ENCODE measurements around the gene MSANTD1.

MSANTD1 gene

DNA sequence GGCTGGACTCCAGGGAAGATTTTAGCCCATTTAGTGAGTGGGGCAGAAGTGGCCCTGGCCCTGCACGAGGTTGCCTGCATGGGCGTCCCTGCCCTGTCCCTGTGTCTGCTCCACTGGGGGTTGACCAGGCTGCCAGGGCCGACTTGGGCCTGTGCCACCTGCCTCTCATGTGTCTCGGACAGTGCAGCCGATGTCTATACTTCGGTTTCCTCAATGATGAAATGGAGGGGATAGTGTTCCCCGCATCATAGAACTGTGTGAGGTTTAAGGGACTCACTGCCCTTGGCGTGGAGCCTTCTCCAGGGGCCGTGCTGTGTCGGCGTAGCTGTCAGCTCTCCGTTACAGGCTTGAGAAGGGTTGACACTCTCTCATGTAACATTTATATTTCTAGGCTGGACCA, 27.0 kb upstream of the MSANTD1 start:
- Mint-ChIP-seq H3K27me3 (no peaks in the 10 kb centered on the region), H3K9me3 (no peaks in the 10 kb centered on the region), H3K4me1 (ENCODE audit: low read depth) (peaks cover 66% of the 10 kb centered on the region), H3K36me3 (ENCODE audit: low read depth) (peaks cover 91% of the 10 kb centered on the region), H3K4me3 (no peak overlapping the region), H3K27ac (no peak overlapping the region)
- intact Hi-C loops (cut with micrococcal nuclease) = no loop called here

DNA sequence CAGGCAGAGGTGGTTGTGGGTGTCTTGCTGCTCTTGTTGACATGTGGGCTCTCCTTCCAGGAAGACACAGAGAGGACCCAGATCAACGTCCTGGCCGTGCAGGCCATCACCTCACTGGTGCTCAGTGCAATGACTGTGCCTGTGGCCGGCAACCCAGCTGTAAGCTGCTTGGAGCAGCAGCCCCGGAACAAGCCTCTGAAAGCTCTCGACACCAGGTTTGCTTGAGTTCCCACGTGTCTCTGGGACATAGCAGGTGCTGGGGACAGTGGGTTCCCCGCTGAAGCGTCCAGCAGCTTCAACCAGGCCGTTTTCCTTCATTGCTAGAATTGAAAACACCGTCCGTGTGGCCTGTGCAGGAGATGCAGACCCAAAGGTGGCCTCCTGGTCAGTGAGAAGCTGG, 25.6 kb upstream of the MSANTD1 start:
- Mint-ChIP-seq H3K9me3 (no peaks in the 10 kb centered on the region), H3K27me3 (no peaks in the 10 kb centered on the region), H3K4me3 (no peak overlapping the region), H3K4me1 (ENCODE audit: low read depth) (peaks cover 72% of the 10 kb centered on the region), H3K36me3 (ENCODE audit: low read depth) (peaks cover 86% of the 10 kb centered on the region), H3K27ac (peak overlapping the region; percentile 89)
- intact Hi-C loops (cut with micrococcal nuclease) = no loop called here

DNA sequence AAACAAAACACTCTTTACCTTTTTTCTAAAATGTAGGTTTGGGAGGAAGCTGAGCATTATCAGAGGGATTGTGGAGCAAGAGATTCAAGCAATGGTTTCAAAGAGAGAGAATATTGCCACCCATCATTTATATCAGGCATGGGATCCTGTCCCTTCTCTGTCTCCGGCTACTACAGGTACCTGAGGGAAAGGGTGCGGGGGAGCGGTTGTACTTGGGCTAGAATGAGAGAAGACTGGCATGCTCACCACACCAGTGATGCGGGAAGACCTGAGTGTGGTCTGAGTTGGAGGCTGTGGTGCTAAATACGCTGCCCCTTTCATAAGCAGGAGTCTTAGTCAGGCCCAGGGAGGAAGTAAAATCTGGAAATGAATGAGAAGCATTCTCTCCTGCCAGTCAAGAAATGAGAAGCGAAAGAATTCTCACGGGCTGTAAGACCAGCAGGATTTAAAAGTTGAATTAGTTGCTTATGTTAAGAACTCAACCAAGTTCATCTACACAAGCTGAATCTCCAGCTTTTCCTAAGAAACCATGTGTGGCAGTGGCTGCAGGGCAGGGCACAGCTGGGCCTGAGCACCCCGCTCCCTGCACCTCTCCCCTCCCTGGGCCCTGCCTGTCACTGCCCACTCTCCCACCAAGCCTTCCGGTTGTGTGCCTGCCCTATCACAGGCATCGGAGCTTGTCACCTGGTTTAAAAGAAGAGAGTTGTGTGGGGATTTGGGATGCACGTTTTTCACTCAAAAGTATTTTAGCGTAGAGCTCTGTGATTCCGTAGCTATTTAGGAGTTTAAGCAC, 24.8 kb upstream of the MSANTD1 start:
- Mint-ChIP-seq H3K27me3 (no peaks in the 10 kb centered on the region), H3K4me1 (ENCODE audit: low read depth) (peaks cover 64% of the 10 kb centered on the region), H3K4me3 (peak overlapping the region; percentile 44), H3K36me3 (ENCODE audit: low read depth) (peaks cover 86% of the 10 kb centered on the region), H3K9me3 (no peaks in the 10 kb centered on the region), H3K27ac (peak overlapping the region; percentile 89)
- intact Hi-C loops (cut with micrococcal nuclease) = no loop called here

DNA sequence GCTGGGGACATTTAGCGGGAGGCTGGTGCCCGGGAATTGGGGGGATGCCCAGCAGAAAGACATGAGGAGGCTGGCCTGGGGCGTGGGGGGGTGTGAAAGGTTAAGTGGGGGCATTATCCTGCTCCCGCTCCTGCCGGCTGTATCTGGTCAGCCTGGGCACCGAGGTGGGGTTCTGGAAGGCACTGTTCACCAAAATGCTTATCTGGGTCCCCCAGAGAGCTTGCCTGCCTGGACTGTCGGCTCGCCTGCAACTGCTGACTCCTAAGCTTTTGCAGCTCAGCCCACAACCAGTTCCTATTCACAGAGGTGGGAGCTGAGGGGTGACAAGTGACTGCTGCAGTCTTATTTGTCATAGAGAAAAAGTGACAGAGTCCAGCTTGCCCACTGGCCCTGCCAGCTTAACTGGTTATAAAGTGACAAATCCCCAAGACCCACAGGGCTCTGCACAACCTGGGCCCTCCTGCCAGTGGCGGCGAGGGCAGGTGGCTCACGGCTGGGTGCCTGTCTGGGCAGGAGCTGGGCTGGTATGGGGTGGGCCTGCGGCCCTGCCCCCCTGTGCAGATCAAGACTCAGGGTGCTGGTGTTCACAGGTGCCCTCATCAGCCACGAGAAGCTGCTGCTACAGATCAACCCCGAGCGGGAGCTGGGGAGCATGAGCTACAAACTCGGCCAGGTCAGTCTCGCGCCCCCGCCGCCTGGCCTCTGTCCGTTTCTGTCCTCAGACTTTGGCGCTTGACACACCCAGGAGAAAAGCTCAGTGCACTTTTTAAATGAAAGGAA, 23.7 kb upstream of the MSANTD1 start:
- peak overlapping the region; percentile 89 for H3K27ac Mint-ChIP-seq
- H3K9me3 Mint-ChIP-seq = no peaks in the 10 kb centered on the region
- peaks cover 86% of the 10 kb centered on the region for H3K36me3 Mint-ChIP-seq (ENCODE audit: low read depth)
- intact Hi-C loops (cut with micrococcal nuclease) = no loop called here
- H3K27me3 Mint-ChIP-seq = no peaks in the 10 kb centered on the region
- peaks cover 55% of the 10 kb centered on the region for H3K4me1 Mint-ChIP-seq (ENCODE audit: low read depth)
- H3K4me3 Mint-ChIP-seq = no peak overlapping the region

DNA sequence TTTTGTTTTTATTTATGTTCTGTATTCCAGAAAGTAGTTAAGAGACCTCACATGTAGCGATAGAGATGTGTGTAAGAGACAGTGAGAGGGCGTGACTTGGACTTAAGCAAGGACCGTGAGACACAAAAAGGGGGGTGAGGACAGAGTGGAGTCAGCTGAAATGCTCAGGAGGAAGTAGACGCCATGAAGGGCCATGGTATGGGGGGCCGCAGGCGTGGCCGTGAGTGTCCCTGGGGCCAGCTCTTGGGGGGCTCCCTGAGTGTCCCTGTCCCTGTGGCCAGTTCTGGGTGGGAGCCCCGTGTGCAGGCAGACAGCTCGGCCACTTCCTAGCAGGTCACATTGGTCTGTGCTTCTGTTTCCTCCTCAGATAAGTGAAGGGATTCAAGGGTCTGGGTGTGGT, 23.0 kb upstream of the MSANTD1 start:
- no peaks in the 10 kb centered on the region for H3K9me3 Mint-ChIP-seq
- peaks cover 86% of the 10 kb centered on the region for H3K36me3 Mint-ChIP-seq (ENCODE audit: low read depth)
- intact Hi-C loops (cut with micrococcal nuclease) = loop anchor here (1.0 kb wide), 1 partner anchor 66 kb away; no protein-coding TSS in a partner anchor
- peak overlapping the region; percentile 17 for H3K4me3 Mint-ChIP-seq
- no peaks in the 10 kb centered on the region for H3K27me3 Mint-ChIP-seq
- H3K27ac Mint-ChIP-seq = peak overlapping the region; percentile 89
- peaks cover 55% of the 10 kb centered on the region for H3K4me1 Mint-ChIP-seq (ENCODE audit: low read depth)

DNA sequence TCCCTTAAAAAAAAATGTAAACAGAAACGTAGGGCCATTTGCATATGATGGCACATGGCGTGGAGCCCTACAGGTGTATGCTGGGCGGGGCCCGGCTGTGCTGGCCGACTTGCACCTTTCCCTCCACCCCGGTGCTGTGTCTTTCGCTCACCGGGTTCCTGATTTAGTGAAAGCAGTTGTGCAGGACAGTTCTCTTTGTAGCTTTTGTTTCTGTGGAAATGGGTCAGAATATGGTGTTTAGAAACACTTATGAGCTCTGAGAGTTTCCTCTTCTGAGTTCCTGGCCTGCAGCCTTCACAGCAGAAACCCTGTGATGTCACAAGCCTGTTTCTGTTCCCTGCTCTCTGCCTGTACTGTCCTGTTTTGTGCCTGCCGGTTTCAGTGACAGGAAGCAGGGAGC, 22.5 kb upstream of the MSANTD1 start:
- Mint-ChIP-seq H3K4me1 (ENCODE audit: low read depth) (peaks cover 58% of the 10 kb centered on the region), H3K4me3 (no peak overlapping the region), H3K9me3 (no peaks in the 10 kb centered on the region), H3K27ac (peak overlapping the region; percentile 89), H3K36me3 (ENCODE audit: low read depth) (peaks cover 86% of the 10 kb centered on the region), H3K27me3 (no peaks in the 10 kb centered on the region)
- intact Hi-C loops (cut with micrococcal nuclease) = loop anchor here (1.0 kb wide), 1 partner anchor 66 kb away; no protein-coding TSS in a partner anchor

DNA sequence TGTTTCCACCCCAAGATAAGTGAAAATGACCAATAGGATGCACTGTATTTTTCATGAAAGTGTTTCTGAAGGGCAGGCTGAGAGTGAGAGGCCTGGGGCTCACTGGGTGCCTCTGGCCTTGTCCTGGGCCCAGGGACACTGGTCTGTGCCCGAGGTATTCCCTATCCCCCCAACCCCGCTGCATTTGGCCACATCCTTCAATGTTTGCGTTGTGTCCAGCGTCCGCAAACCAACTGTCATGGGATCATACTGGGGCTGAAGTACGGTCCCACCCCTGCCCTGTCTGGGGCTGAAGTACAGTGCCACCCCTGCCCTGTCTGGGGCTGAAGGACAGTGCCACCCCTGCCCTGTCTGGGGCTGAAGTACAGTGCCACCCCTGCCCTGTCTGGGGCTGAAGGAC, 22.0 kb upstream of the MSANTD1 start:
- Mint-ChIP-seq H3K27ac (peak overlapping the region; percentile 89), H3K4me3 (no peak overlapping the region), H3K9me3 (no peaks in the 10 kb centered on the region), H3K27me3 (no peaks in the 10 kb centered on the region), H3K36me3 (ENCODE audit: low read depth) (peaks cover 86% of the 10 kb centered on the region), H3K4me1 (ENCODE audit: low read depth) (peaks cover 60% of the 10 kb centered on the region)
- intact Hi-C loops (cut with micrococcal nuclease) = loop anchor here (1.0 kb wide), 1 partner anchor 65 kb away; no protein-coding TSS in a partner anchor

DNA sequence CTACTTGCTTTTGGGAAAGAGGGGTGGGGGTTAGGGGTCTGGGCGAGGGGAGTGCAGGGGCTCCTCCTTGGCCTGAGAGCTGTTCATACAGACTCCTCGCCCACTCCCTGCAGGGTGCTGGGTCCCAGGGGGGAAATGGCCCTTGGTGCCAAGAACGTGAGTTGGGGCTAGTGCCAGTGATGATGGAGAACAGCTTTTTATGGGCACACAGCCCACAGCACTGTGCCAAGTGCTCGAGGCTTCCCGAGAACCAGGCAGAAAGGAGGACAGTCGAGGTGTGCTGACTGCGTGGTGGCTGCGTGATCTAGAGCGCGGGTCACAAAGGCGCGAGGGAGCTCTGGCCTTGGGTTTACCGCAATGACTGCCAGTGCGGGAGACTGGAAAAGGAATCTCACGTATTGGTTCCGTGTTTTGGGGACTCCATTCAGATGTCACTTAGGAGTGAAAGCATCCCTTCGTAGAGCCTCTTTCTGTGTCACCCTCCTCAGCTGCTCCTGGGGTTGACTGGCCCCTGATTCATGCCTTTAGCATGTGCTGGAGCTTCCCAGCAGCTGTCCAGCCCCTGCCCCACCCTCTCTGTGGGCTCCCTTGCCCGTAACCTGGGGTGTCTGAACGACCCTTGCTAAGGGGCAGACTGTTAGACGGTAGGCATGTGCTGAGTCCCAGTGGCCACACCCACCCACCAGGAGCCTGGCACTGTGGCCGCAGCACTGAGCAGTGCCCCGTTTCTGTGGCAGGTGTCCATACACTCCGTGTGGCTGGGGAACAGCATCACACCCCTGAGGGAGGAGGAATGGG, 20.9 kb upstream of the MSANTD1 start:
- no peaks in the 10 kb centered on the region for H3K27me3 Mint-ChIP-seq
- H3K36me3 Mint-ChIP-seq (ENCODE audit: low read depth) = peaks cover 86% of the 10 kb centered on the region
- H3K27ac Mint-ChIP-seq = no peak overlapping the region
- no peaks in the 10 kb centered on the region for H3K9me3 Mint-ChIP-seq
- peaks cover 50% of the 10 kb centered on the region for H3K4me1 Mint-ChIP-seq (ENCODE audit: low read depth)
- intact Hi-C loops (cut with micrococcal nuclease) = no loop called here
- no peak overlapping the region for H3K4me3 Mint-ChIP-seq

DNA sequence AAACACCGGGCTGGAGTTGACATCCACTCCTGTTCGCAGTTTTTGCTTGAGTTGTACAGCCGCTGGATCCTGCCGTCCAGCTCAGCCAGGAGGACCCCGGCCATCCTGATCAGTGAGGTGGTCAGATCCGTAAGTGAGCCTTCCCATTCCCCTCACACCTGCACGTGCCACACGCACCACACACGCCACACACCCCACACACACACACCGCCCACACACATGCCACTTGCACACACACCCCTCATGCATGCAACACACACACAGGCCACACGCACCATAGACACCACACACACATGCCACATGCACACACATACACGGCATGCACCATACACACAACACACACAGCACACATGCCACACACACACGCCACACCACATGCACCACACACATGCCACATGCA, 20.1 kb upstream of the MSANTD1 start:
- Mint-ChIP-seq H3K27ac (no peak overlapping the region), H3K36me3 (ENCODE audit: low read depth) (peaks cover 86% of the 10 kb centered on the region)

DNA sequence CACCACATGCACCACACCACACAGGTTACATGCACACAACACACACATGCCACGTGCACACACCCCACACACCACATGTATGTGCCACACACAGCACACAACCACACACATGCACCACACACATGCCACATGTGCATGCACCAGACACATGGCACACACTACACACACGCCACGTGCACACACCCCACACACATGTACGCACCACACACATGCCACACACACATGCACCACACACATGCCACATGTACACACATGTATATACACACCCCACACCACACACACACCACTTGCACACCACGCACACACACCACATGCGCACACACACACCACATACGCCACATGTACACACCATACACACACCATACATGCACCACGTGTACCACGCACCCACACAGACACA, 19.6 kb upstream of the MSANTD1 start:
- H3K4me3 Mint-ChIP-seq = no peak overlapping the region
- peak overlapping the region; percentile 8 for H3K27ac Mint-ChIP-seq
- H3K36me3 Mint-ChIP-seq (ENCODE audit: low read depth) = peaks cover 86% of the 10 kb centered on the region
- intact Hi-C loops (cut with micrococcal nuclease) = no loop called here
- no peaks in the 10 kb centered on the region for H3K27me3 Mint-ChIP-seq
- no peaks in the 10 kb centered on the region for H3K9me3 Mint-ChIP-seq
- peaks cover 38% of the 10 kb centered on the region for H3K4me1 Mint-ChIP-seq (ENCODE audit: low read depth)

More for the DNA sequence above, 20.1 kb upstream of the MSANTD1 start:
- peaks cover 42% of the 10 kb centered on the region for H3K4me1 Mint-ChIP-seq (ENCODE audit: low read depth)
- intact Hi-C loops (cut with micrococcal nuclease) = no loop called here
- H3K27me3 Mint-ChIP-seq = no peaks in the 10 kb centered on the region
- H3K4me3 Mint-ChIP-seq = no peak overlapping the region
- H3K9me3 Mint-ChIP-seq = no peaks in the 10 kb centered on the region

DNA sequence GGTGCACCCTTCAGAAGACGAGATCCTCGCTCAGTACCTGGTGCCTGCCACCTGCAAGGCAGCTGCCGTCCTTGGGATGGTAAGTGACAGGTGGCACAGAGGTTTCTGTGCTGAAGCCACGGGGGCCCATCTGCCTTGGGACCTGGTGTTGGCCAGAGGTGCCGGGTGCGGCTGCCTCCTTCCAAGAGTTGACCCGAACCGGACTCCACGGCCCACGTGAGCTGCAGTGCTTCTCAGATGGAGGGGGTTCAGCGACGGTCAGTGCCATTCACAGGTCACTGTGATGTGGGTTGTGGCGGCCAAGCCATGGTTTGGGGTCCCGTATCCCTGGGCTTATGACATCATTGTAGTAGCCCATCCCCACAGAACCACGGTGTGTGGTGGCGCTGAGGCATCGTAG, 19.0 kb upstream of the MSANTD1 start:
- peaks cover 86% of the 10 kb centered on the region for H3K36me3 Mint-ChIP-seq (ENCODE audit: low read depth)

DNA sequence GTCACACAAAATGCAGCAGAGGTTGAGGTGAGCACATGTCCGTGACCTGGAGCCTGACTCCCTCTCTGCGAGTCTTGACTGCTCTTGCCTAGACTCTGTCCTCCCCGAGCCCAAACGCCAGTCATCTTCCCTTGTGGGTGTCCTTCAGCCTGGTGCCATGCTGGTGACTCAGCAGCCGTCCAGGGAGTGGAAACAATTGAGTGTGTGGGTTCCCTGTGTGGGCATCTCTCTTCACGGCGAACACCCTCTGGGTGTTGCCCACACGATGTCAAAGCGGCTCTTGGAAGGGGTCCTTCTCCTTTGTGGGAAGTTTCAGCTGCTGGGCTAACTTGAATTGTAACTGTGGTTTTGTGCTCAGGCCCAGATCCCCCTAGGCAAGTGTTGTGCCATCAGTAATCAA, 17.5 kb upstream of the MSANTD1 start:
- H3K27me3 Mint-ChIP-seq = no peaks in the 10 kb centered on the region
- H3K9me3 Mint-ChIP-seq = no peaks in the 10 kb centered on the region
- intact Hi-C loops (cut with micrococcal nuclease) = no loop called here
- no peak overlapping the region for H3K27ac Mint-ChIP-seq
- H3K4me1 Mint-ChIP-seq (ENCODE audit: low read depth) = peaks cover 16% of the 10 kb centered on the region
- H3K36me3 Mint-ChIP-seq (ENCODE audit: low read depth) = peaks cover 89% of the 10 kb centered on the region
- no peak overlapping the region for H3K4me3 Mint-ChIP-seq

More for the DNA sequence above, 19.0 kb upstream of the MSANTD1 start:
- Mint-ChIP-seq H3K4me1 (ENCODE audit: low read depth) (peaks cover 31% of the 10 kb centered on the region), H3K27ac (no peak overlapping the region), H3K4me3 (no peak overlapping the region), H3K9me3 (no peaks in the 10 kb centered on the region), H3K27me3 (no peaks in the 10 kb centered on the region)
- intact Hi-C loops (cut with micrococcal nuclease) = no loop called here

DNA sequence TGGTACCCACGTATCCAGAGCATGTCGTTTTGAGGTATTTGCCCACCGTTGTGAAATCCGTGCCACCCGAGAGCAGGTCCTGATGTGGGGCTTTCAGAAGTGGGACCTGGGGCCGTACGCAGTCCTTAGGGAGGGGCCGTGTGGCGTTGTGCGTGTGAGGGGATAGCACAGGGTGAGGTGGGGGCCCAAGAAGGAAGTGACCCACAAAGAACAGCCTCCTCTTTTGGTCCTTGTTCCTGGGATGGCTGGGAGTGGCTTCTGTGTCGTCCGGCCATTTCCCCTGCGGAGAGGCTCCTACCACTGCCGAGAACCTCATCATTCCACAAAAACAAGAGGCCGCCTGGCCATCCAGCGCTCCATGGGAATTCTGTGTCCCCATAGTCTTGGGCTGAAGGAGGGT, 17.0 kb upstream of the MSANTD1 start:
- Mint-ChIP-seq H3K36me3 (ENCODE audit: low read depth) (peaks cover 94% of the 10 kb centered on the region), H3K9me3 (no peaks in the 10 kb centered on the region), H3K27ac (no peak overlapping the region), H3K27me3 (no peaks in the 10 kb centered on the region), H3K4me1 (ENCODE audit: low read depth) (peaks cover 11% of the 10 kb centered on the region), H3K4me3 (no peak overlapping the region)
- intact Hi-C loops (cut with micrococcal nuclease) = no loop called here

DNA sequence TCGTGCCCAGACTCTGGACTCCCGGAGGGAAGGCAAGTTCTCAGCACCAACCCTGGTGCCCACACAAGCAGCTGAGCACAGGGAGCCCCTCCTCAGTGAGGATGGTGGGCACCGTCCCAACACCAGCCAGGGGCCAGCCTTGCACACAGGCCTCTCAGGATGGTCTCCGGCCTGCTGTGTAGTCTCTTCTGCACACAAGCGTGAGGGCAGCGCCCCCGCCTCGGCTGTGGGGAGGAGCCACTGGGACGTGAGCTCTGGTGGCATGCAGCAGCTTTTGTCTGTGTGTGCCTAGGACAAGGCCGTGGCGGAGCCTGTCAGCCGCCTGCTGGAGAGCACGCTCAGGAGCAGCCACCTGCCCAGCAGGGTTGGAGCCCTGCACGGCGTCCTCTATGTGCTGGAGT, 16.1 kb upstream of the MSANTD1 start:
- intact Hi-C loops (cut with micrococcal nuclease) = no loop called here
- Mint-ChIP-seq H3K36me3 (ENCODE audit: low read depth) (peaks cover 100% of the 10 kb centered on the region), H3K4me1 (ENCODE audit: low read depth) (peaks cover 8% of the 10 kb centered on the region), H3K4me3 (no peak overlapping the region), H3K27me3 (no peaks in the 10 kb centered on the region), H3K9me3 (no peaks in the 10 kb centered on the region), H3K27ac (no peak overlapping the region)
